WTC11 (cell line): ENCODE data around the gene ADGRG7.
"Not testable (repeated sequence)": the region's sequence is repeated elsewhere in the genome, so short reads cannot be mapped to it uniquely, and the experiment has no call there.

ENCODE experiments used
- CREB1 ChIP-seq: sonication (generic); formaldehyde crosslinking; IDR thresholded peaks from 2 replicates; pipeline ENCODE4 v1.8.0; 2023; ENCODE audit warnings: mild to moderate bottlenecking, missing genetic modification reagents
- CREM ChIP-seq: sonication (generic); formaldehyde crosslinking; IDR thresholded peaks from 2 replicates; pipeline ENCODE4 v1.8.1; 2022; ENCODE audit warnings: mild to moderate bottlenecking, missing genetic modification reagents, moderate library complexity
- CTCF ChIP-seq: fragments of 200-600 bp; IDR thresholded peaks from 2 replicates; pipeline ENCODE4 v1.8.0; 2022; ENCODE audit warnings: antibody characterized with exemption

DNA sequence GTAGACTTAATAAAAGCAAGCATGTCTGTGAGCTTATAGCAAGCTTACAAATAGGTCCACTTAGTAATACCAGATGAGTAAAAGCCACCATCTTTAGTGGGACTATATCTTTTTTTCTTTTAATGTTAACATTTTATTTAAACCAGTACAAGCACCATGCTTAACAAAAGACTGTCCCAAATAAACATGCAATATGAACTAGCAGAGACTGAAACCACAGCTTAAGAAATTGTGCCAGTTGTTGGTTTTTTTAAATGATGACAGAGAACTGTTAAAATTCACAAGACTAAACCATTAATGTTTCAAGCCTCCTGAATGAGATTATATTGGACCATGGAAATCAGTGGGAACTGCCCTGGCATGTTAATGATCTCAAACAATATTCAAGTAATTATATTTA is 51.9 kb downstream of the ADGRG7 start:
- TF ChIP-seq CTCF, CREB1, CREM: not testable (repeated sequence)
